ACC112 (cell line): ENCODE results near the gene ENAH.

ENCODE experiments used
- H2AFZ ChIP-seq: fragments of 200-600 bp; sonication (generic); one replicate; pipeline ENCODE4 v1.6.0; 2017; ENCODE audit warnings: antibody characterized with exemption, low read length; ENCODE audit not compliant: unreplicated experiment
- H3K27ac ChIP-seq: fragments of 200-600 bp; sonication (generic); 2 replicates; pipeline ENCODE4 v1.5.1; 2014; ENCODE audit warnings: low read depth, mild to moderate bottlenecking, antibody characterized with exemption, low read length, moderate library complexity
- H3K27me3 ChIP-seq: fragments of 200-600 bp; sonication (generic); 2 replicates; pipeline ENCODE4 v1.6.1; 2014; ENCODE audit warnings: mild to moderate bottlenecking, antibody characterized with exemption, low read length, moderate library complexity, mixed read lengths; ENCODE audit not compliant: insufficient read depth
- H3K36me3 ChIP-seq: fragments of 200-600 bp; sonication (generic); 2 replicates; pipeline ENCODE4 v1.6.1; 2016; ENCODE audit warnings: mild to moderate bottlenecking, antibody characterized with exemption, low read length, moderate library complexity, mixed read lengths; ENCODE audit not compliant: insufficient read depth
- H3K4me1 ChIP-seq: fragments of 200-600 bp; sonication (generic); one replicate; pipeline ENCODE4 v1.6.1; 2016; ENCODE audit warnings: low read length, mixed read lengths; ENCODE audit not compliant: insufficient read depth, unreplicated experiment, control insufficient read depth
- H3K4me3 ChIP-seq: fragments of 200-600 bp; sonication (generic); 2 replicates; pipeline ENCODE4 v1.5.1; 2014; ENCODE audit warnings: mild to moderate bottlenecking, low read depth, low read length
- H3K79me2 ChIP-seq: fragments of 200-600 bp; sonication (generic); one replicate; pipeline ENCODE4 v1.6.0; 2016; ENCODE audit warnings: low read length; ENCODE audit not compliant: control insufficient read depth, unreplicated experiment, insufficient read depth

ENAH gene

GRCh38 chr1:225464851-225465792 lies 187.8 kb downstream of the ENAH start:
- Histone ChIP-seq H3K27ac (no peak overlapping the region), H3K4me3 (no peak overlapping the region), H3K4me1 (peaks cover 23% of the 10 kb centered on the region), H3K79me2 (no peaks in the 10 kb centered on the region), H3K27me3 (no peaks in the 10 kb centered on the region), H2AFZ (no peak overlapping the region), H3K36me3 (no peaks in the 10 kb centered on the region)

GRCh38 chr1:225462714-225463574 lies 190.0 kb downstream of the ENAH start:
- Histone ChIP-seq H3K4me3 (no peak overlapping the region), H3K36me3 (no peaks in the 10 kb centered on the region), H2AFZ (no peak overlapping the region), H3K27me3 (no peaks in the 10 kb centered on the region), H3K79me2 (no peaks in the 10 kb centered on the region), H3K4me1 (peaks cover 33% of the 10 kb centered on the region), H3K27ac (no peak overlapping the region)

- Histone ChIP-seq H2AFZ (no peak overlapping the region), H3K79me2 (no peaks in the 10 kb centered on the region), H3K27ac (no peak overlapping the region), H3K27me3 (no peaks in the 10 kb centered on the region), H3K36me3 (no peaks in the 10 kb centered on the region), H3K4me3 (no peak overlapping the region), H3K4me1 (peaks cover 32% of the 10 kb centered on the region)
Observed at GRCh38 chr1:225462429-225462713, 190.6 kb downstream of the ENAH start.

- H3K36me3 ChIP-seq = no peaks in the 10 kb centered on the region
- H3K4me3 ChIP-seq = no peak overlapping the region
- H3K27me3 ChIP-seq = no peaks in the 10 kb centered on the region
- no peaks in the 10 kb centered on the region for H3K79me2 ChIP-seq
- H3K4me1 ChIP-seq = peaks cover 31% of the 10 kb centered on the region
- no peak overlapping the region for H2AFZ ChIP-seq
- H3K27ac ChIP-seq = no peak overlapping the region
Observed at GRCh38 chr1:225461533-225462428, 191.1 kb downstream of the ENAH start.

- Histone ChIP-seq H3K27me3 (no peaks in the 10 kb centered on the region), H3K27ac (no peak overlapping the region)
Observed at GRCh38 chr1:225460737-225461532, 192.0 kb downstream of the ENAH start.

GRCh38 chr1:225460021-225460736 lies 192.7 kb downstream of the ENAH start:
- H3K4me3 ChIP-seq = no peak overlapping the region
- H3K4me1 ChIP-seq = peaks cover 33% of the 10 kb centered on the region

More at GRCh38 chr1:225460737-225461532, 192.0 kb downstream of the ENAH start:
- Histone ChIP-seq H3K4me1 (peaks cover 31% of the 10 kb centered on the region), H3K79me2 (no peaks in the 10 kb centered on the region), H3K36me3 (no peaks in the 10 kb centered on the region), H3K4me3 (no peak overlapping the region), H2AFZ (no peak overlapping the region)

GRCh38 chr1:225458222-225458631 lies 194.7 kb downstream of the ENAH start:
- no peak overlapping the region for H3K27ac ChIP-seq
- H2AFZ ChIP-seq = no peak overlapping the region
- no peaks in the 10 kb centered on the region for H3K36me3 ChIP-seq
- no peaks in the 10 kb centered on the region for H3K79me2 ChIP-seq
- H3K27me3 ChIP-seq = no peaks in the 10 kb centered on the region
- H3K4me1 ChIP-seq = peaks cover 48% of the 10 kb centered on the region
- H3K4me3 ChIP-seq = no peak overlapping the region

More at GRCh38 chr1:225460021-225460736, 192.7 kb downstream of the ENAH start:
- Histone ChIP-seq H3K79me2 (no peaks in the 10 kb centered on the region), H3K27ac (no peak overlapping the region), H3K36me3 (no peaks in the 10 kb centered on the region), H3K27me3 (no peaks in the 10 kb centered on the region), H2AFZ (no peak overlapping the region)

- Histone ChIP-seq H3K36me3 (no peaks in the 10 kb centered on the region), H3K27me3 (no peaks in the 10 kb centered on the region), H3K27ac (peak overlapping the region; percentile 37; the same call in 1 of the 2 replicates), H3K4me3 (no peak overlapping the region), H2AFZ (no peak overlapping the region), H3K79me2 (no peaks in the 10 kb centered on the region), H3K4me1 (peaks cover 25% of the 10 kb centered on the region)
Observed at GRCh38 chr1:225454733-225455132, 198.2 kb downstream of the ENAH start.

GRCh38 chr1:225453797-225454648 lies 198.9 kb downstream of the ENAH start:
- Histone ChIP-seq H3K27ac (no peak overlapping the region), H3K79me2 (no peaks in the 10 kb centered on the region), H3K4me1 (peaks cover 20% of the 10 kb centered on the region), H2AFZ (no peak overlapping the region), H3K4me3 (no peak overlapping the region), H3K36me3 (no peaks in the 10 kb centered on the region), H3K27me3 (no peaks in the 10 kb centered on the region)
